ENCODE data around the gene ALPK3.
"Not testable (repeated sequence)": the region's sequence is repeated elsewhere in the genome, so short reads cannot be mapped to it uniquely, and the experiment has no call there.

The ALPK3 gene

GRCh38 chr15:84869510-84869909 lies 52.4 kb downstream of the ALPK3 start:
- in situ Hi-C loops (cut with MboI; ENCODE audit: low sequenced_read_pairs): no loop called here

GRCh38 chr15:84871428-84871985 lies 54.4 kb downstream of the ALPK3 start:
- in situ Hi-C loops (cut with MboI; ENCODE audit: low sequenced_read_pairs): no loop called here

- in situ Hi-C loops (cut with MboI; ENCODE audit: low sequenced_read_pairs): no loop called here
Measured at GRCh38 chr15:84872009-84872910, 55.1 kb downstream of the ALPK3 start.

GRCh38 chr15:84873997-84874396 lies 56.8 kb downstream of the ALPK3 start:
- in situ Hi-C loops (cut with MboI; ENCODE audit: low sequenced_read_pairs): no loop called here

GRCh38 chr15:84874981-84875699 lies 58.0 kb downstream of the ALPK3 start:
- in situ Hi-C loops (cut with MboI; ENCODE audit: low sequenced_read_pairs): no loop called here

- in situ Hi-C loops (cut with MboI; ENCODE audit: low sequenced_read_pairs): no loop called here
Measured at GRCh38 chr15:84876269-84876668, 59.1 kb downstream of the ALPK3 start.

- in situ Hi-C loops (cut with MboI; ENCODE audit: low sequenced_read_pairs): not testable (repeated sequence)
Measured at GRCh38 chr15:84877701-84878100, 60.5 kb downstream of the ALPK3 start.

- in situ Hi-C loops (cut with MboI; ENCODE audit: low sequenced_read_pairs): no loop called here
Measured at GRCh38 chr15:84878504-84878903, 61.3 kb downstream of the ALPK3 start.

- in situ Hi-C loops (cut with MboI; ENCODE audit: low sequenced_read_pairs): no loop called here
Measured at GRCh38 chr15:84879088-84879780, 62.1 kb downstream of the ALPK3 start.

- in situ Hi-C loops (cut with MboI; ENCODE audit: low sequenced_read_pairs): no loop called here
Measured at GRCh38 chr15:84880007-84880406, 62.9 kb downstream of the ALPK3 start.

- in situ Hi-C loops (cut with MboI; ENCODE audit: low sequenced_read_pairs): no loop called here
Measured at GRCh38 chr15:84880822-84881519, 63.8 kb downstream of the ALPK3 start.

GRCh38 chr15:84881520-84881830 lies 64.3 kb downstream of the ALPK3 start:
- in situ Hi-C loops (cut with MboI; ENCODE audit: low sequenced_read_pairs): no loop called here

GRCh38 chr15:84883466-84883865 lies 66.3 kb downstream of the ALPK3 start:
- in situ Hi-C loops (cut with MboI; ENCODE audit: low sequenced_read_pairs): no loop called here

- in situ Hi-C loops (cut with MboI; ENCODE audit: low sequenced_read_pairs): no loop called here
Measured at GRCh38 chr15:84883916-84884781, 67.0 kb downstream of the ALPK3 start, which contains the start of gene SLC28A1. Gene SLC28A1 (plus strand): TSS chr15:84884662. CDS start chr15:84887761, 3,099 bp downstream.

- in situ Hi-C loops (cut with MboI; ENCODE audit: low sequenced_read_pairs): no loop called here
Measured at GRCh38 chr15:84885801-84886200, 68.6 kb downstream of the ALPK3 start.

GRCh38 chr15:84886211-84886983 lies 69.2 kb downstream of the ALPK3 start:
- in situ Hi-C loops (cut with MboI; ENCODE audit: low sequenced_read_pairs): no loop called here

- in situ Hi-C loops (cut with MboI; ENCODE audit: low sequenced_read_pairs): no loop called here
Measured at GRCh38 chr15:84886984-84887299, 69.8 kb downstream of the ALPK3 start.

GRCh38 chr15:84887938-84888337 lies 70.8 kb downstream of the ALPK3 start:
- in situ Hi-C loops (cut with MboI; ENCODE audit: low sequenced_read_pairs): no loop called here

GRCh38 chr15:84888639-84889038 lies 71.5 kb downstream of the ALPK3 start:
- in situ Hi-C loops (cut with MboI; ENCODE audit: low sequenced_read_pairs): no loop called here
